Prostate gland (tissue), 2 donors: ENCODE data around the gene SPATS2. TPM values are rescaled to one million over a fixed set of nuclear protein-coding genes. Genes with fewer than 3 reads are reported as not detected.

Experiments
- DNase-seq: peaks from one replicate; pipeline ENCODE4 v3.0.0-alpha.2; 2019; ENCODE audit warnings: low spot score
- H3K27ac ChIP-seq, 2 donors: fragments of 200-600 bp; sonication (generic); 2 replicates each; pipeline ENCODE4 v1.5.1; 2017 to 2019
- H3K27me3 ChIP-seq: fragments of 200-600 bp; sonication (generic); replicated peaks from 2 replicates; pipeline ENCODE4 v1.5.1; 2019; ENCODE audit not compliant: insufficient read depth
- H3K36me3 ChIP-seq, 2 donors: fragments of 200-600 bp; sonication (generic); 1 replicate in 1 of 2; 2 replicates in 1 of 2; pipeline versions ENCODE4 v1.5.1 to v1.8.1; 2017 to 2019
- H3K4me1 ChIP-seq: fragments of 200-600 bp; sonication (generic); replicated peaks from 2 replicates; pipeline ENCODE4 v1.5.1; 2019
- H3K4me3 ChIP-seq, 2 donors: fragments of 200-600 bp; sonication (generic); 2 replicates each; pipeline ENCODE4 v1.5.1; 2017 to 2019
- H3K9me3 ChIP-seq: fragments of 200-600 bp; sonication (generic); 2 replicates; pipeline ENCODE4 v1.5.1; 2017
- POLR2A ChIP-seq: fragments of 450-650 bp; IDR thresholded peaks from one replicate; pipeline ENCODE4 v1.6.1; 2016; ENCODE audit warnings: antibody characterized with exemption, mild to moderate bottlenecking
- POLR2AphosphoS5 ChIP-seq: sonication (generic); formaldehyde crosslinking; IDR thresholded peaks from one replicate; pipeline ENCODE4 v1.6.1; 2017; ENCODE audit warnings: antibody characterized with exemption
- WGBS: methylation state at CpG from one replicate; pipeline ENCODE4 v1.1.5; 2018; 5-methylcytosine and 5-hydroxymethylcytosine counted together
- intact Hi-C: fragments of 100-400 bp; cut with DNase I; formaldehyde crosslinking; loops from one replicate; pipeline ENCODE4 v1.14.2; 2022
- total RNA-seq, 2 donors: library from RNA; depleted of rRNA; stranded (reverse); fragments of >200 nt; gene quantifications; one replicate each; pipeline ENCODE4 v1.1.0, GENCODE V29; 2016
- TF ChIP-seq, protein P1 (sequence below), 4 experiments: fragments of 200-600 bp in 2 of 4; fragments of 450-650 bp in 2 of 4; sonication (generic) in 2 of 4; IDR thresholded peaks; 1 replicate in 3 of 4; 2 replicates in 1 of 4; pipeline ENCODE4 v1.5.1; 2016 to 2019; ENCODE audit warnings: antibody characterized with exemption in 4 of 4, mild to moderate bottlenecking in 2 of 4, moderate library complexity in 2 of 4

The SPATS2 gene
- total RNA-seq, 2 donors from 2014 or later, result 30.1 to 34.2 TPM

DNA sequence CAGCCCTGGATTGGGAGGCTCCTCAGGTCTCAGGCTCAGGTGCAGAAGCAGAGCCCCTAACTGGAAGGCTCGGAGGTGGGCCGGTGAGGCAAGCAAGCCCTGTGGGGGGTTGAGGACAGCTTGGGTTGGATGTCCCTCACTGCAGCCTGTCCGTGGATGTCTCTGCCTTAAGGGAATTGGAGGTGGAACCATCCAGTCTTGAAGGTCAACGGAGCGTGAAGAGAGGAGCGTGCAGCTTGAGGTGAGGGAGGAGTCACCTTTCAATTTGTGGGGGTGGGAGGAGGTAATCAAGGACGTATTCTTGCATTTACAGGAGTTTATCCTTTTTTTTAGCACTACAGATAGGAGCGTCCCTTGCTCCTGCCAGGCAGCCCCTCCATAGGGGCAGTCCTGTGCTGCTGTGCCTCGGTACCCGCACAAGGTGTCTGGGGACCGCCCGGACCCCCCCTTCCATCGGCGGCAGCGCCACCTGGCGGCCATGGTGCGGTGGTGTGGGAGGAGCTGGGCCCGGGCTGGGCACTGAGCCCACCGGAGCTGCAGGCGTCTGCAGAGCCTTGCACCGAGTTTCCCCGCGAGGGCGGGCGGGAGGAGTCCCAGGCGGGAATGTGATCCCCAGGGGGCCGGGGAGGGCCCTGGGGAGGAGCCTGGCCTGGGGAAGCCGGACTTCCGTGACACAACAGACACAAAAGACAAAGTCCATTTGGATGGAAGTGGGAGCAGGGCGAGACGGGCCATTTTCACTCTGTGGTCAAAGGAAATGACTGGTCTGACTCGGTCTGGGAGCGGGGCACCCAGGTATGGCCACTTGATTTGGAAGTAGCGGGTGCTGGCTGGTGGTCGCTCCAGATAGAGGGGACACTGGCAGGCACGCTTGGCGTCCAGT, 19.7 kb upstream of the SPATS2 start:
- Histone ChIP-seq H3K27ac (no peak overlapping the region), H3K27me3 (peaks cover 11% of the 10 kb centered on the region), H3K4me3 (peak overlapping the region; percentile 13 to 29), H3K9me3 (no peaks in the 10 kb centered on the region), H3K4me1 (peaks cover 29% of the 10 kb centered on the region), H3K36me3 (no peaks in the 10 kb centered on the region)
- intact Hi-C loops, result no loop called here
- 9% methylated on average over 37 of the region's 37 CpGs for WGBS
- TF ChIP-seq POLR2AphosphoS5 (peak; percentile 39), POLR2A (no peak)
- TF ChIP-seq, protein P1, sequence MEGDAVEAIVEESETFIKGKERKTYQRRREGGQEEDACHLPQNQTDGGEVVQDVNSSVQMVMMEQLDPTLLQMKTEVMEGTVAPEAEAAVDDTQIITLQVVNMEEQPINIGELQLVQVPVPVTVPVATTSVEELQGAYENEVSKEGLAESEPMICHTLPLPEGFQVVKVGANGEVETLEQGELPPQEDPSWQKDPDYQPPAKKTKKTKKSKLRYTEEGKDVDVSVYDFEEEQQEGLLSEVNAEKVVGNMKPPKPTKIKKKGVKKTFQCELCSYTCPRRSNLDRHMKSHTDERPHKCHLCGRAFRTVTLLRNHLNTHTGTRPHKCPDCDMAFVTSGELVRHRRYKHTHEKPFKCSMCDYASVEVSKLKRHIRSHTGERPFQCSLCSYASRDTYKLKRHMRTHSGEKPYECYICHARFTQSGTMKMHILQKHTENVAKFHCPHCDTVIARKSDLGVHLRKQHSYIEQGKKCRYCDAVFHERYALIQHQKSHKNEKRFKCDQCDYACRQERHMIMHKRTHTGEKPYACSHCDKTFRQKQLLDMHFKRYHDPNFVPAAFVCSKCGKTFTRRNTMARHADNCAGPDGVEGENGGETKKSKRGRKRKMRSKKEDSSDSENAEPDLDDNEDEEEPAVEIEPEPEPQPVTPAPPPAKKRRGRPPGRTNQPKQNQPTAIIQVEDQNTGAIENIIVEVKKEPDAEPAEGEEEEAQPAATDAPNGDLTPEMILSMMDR (IDR thresholded peaks at IDR 0.05), result peak; percentile 81 to 90 (median 84)
- DNase-seq, result peak; percentile 51

GRCh38 chr12:49348781-49349180, 18.5 kb upstream of the SPATS2 start:
- Histone ChIP-seq H3K4me3 (no peak overlapping the region), H3K9me3 (no peaks in the 10 kb centered on the region), H3K4me1 (peaks cover 25% of the 10 kb centered on the region), H3K36me3 (no peaks in the 10 kb centered on the region), H3K27ac (no peak overlapping the region), H3K27me3 (peaks cover 11% of the 10 kb centered on the region)
- intact Hi-C loops, result no loop called here
- 99% methylated on average over 5 of the region's 5 CpGs for WGBS
- TF ChIP-seq, protein P1 (IDR thresholded peaks at IDR 0.05), result no peak
- TF ChIP-seq POLR2AphosphoS5, result no peak
- DNase-seq, result no peak

DNA sequence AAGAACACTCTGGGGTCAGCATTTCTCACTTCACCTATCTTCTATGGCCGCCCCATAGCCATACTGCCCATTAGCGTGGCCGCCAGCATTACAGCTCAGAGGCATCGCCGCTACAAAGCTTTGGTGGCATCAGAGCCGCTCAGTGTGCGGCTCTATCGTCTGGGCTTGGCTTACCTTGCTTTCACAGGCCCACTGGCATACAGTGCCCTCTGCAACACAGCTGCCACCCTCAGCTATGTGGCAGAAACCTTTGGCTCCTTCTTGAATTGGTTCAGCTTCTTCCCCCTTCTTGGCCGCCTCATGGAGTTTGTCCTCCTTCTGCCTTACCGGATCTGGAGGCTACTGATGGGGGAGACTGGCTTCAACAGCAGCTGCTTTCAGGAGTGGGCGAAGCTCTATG, 18.0 kb upstream of the SPATS2 start:
- Histone ChIP-seq H3K27ac (no peak overlapping the region), H3K9me3 (no peaks in the 10 kb centered on the region), H3K4me1 (peaks cover 25% of the 10 kb centered on the region), H3K4me3 (no peak overlapping the region), H3K36me3 (no peaks in the 10 kb centered on the region), H3K27me3 (peaks cover 11% of the 10 kb centered on the region)
- TF ChIP-seq, protein P1 (IDR thresholded peaks at IDR 0.05), result no peak
- no peak for TF ChIP-seq POLR2AphosphoS5
- TF ChIP-seq POLR2A, result no peak
- no peak for DNase-seq
- 94% methylated on average over 11 of the region's 11 CpGs for WGBS
- intact Hi-C loops, result no loop called here

GRCh38 chr12:49352351-49352750, 14.9 kb upstream of the SPATS2 start:
- Histone ChIP-seq H3K27me3 (no peaks in the 10 kb centered on the region), H3K36me3 (no peaks in the 10 kb centered on the region), H3K27ac (no peak overlapping the region), H3K4me1 (peaks cover under 1% of the 10 kb centered on the region), H3K9me3 (no peaks in the 10 kb centered on the region), H3K4me3 (no peak overlapping the region)
- intact Hi-C loops, result no loop called here
- WGBS, result 83% methylated on average over 2 of the region's 2 CpGs
- no peak for DNase-seq
- TF ChIP-seq POLR2A (no peak), POLR2AphosphoS5 (no peak)

DNA sequence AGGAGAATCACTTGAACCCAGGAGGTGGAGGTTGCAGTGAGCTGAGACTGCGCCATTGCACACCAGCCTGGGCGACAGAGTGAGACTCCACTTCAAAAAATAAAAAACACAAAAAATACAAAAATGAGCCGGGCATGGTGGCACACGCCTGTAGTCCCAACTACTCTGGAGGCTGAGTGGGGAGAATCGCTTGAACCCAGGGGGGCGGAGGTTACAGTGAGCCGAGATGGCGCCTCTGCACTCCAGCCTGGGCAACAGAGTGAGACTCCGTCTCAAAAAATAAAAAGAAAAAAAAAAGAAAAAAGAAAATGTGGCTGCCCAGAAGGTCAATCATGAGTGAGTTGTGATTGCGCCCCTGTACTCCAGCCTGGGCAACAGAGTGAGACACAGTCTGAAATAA, 11.3 kb upstream of the SPATS2 start:
- DNase-seq, result no peak
- intact Hi-C loops, result loop anchor here (5.0 kb wide), 1 partner anchor 156 kb away; no protein-coding TSS in a partner anchor

More for the DNA sequence above, 11.3 kb upstream of the SPATS2 start:
- WGBS, result 97% methylated on average over 10 of the region's 10 CpGs
- H3K4me1 ChIP-seq, result no peaks in the 10 kb centered on the region
- no peaks in the 10 kb centered on the region for H3K36me3 ChIP-seq
- no peak overlapping the region for H3K27ac ChIP-seq
- no peaks in the 10 kb centered on the region for H3K27me3 ChIP-seq
- TF ChIP-seq, protein P1 (IDR thresholded peaks at IDR 0.05), result no peak
- TF ChIP-seq POLR2A (no peak), POLR2AphosphoS5 (no peak)
- H3K9me3 ChIP-seq, result no peaks in the 10 kb centered on the region
- no peak overlapping the region for H3K4me3 ChIP-seq
